Measurements from ENCODE around the gene KLHL40.
"Not testable (repeated sequence)": the region's sequence is repeated elsewhere in the genome, so short reads cannot be mapped to it uniquely, and the experiment has no call there.

Gene KLHL40

DNA sequence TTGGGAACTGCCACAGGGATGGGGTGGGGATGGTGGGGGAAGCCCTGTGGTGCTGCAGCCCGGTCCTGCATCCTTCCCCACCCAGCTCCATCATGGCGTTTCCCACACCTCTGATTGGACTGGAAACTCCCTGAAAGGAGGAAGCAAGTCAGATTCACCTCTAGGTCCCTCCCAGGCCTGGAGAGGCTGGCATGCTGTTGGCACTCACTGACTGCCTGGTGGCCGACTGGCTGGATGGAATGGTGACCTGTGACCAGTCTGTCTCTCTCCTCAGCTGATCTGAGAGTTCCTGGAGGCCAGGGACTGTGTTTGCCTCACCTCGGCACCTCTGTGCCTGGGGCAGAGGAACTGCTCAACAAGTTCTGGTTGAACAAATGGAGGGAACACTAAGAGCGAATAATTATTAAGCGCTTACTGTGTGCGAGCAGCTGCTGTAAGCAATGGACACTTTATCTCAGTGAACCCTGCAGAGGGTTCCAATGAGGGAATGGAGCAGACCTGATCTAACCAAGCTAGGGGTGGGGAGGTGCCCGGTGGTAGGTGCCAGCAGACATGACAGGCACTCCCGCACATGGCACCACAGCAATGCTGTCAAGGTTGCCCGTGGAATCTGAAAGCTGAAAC lies 20.7 kb downstream of the KLHL40 start:
- no peak for DNase-seq

DNA sequence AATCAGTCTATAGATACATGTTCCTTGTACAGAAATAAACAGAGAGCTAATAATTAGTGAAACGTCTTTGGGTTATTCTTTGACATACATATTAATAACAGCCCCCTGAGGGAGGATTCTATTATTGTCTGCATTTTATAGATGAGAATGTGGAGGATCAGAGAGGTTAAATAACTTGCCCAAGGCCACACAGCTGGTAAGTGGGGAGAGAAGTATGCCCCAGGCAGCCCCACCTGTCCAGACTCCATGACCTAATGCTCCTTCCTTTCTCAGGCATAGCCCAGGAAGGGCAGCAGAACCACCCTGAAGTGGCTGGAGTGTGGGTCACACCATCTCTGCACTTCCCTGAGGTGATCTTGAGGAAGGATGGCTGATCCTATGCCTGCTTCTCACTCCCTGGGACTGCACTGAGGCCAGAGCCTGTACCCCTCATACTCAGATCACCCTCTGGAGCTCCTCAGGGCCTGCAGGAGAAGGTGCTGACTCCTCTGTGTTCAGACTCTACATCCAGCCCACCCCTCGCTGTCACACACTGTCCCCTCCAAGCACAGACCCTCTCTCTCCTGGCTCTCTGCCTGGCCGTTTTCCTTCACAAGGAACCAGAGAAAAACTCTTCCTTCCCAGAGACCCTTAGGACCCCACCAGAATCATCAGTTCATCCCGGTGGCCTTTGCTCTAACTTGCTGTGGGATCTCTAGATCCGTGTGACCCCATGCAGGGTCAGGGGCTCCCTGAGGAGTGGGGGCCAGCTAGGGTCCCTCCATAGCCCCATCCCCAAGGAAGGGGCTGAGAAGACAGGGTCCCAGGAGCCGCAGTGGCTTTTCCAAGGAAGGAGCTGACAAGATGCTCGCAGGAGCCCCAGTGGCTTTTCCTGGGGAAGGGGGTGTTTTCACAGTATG lies 21.6 kb downstream of the KLHL40 start:
- no peak for DNase-seq

DNA sequence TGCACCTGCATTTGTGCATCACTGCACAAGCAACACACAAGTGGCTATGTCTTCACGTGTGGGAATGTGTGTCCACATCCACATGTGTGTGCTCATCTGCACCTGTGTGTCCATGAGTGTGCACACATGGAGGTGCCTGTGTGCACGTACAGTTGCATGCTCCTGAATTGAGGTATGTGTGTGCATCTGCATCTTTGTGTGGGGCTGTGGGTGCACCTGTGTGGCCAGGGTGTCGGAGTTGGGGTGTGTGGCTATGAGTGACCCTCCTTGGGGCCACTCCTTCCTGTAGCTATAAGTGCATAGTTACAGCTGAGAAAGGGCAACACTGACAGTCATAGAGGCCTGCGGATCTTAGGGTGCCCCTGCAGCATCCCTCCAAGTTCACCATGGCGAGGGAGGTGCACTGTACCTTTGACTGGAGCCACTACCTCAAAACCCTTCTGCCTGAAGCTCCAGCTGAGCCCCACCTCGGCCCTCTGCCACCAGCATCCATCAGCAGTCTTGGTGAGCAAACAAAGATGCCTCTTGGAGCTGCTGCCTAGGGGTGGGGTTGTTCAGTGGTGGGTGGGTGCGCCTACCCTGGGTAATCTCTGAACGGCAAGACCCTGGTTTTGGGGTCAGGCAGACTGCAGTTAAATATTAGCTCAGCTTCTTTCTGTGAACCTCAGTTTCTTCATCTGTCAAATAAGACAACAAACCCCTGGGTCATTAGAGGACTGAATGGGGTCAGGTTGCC lies 22.5 kb downstream of the KLHL40 start:
- DNase-seq, result no peak

DNA sequence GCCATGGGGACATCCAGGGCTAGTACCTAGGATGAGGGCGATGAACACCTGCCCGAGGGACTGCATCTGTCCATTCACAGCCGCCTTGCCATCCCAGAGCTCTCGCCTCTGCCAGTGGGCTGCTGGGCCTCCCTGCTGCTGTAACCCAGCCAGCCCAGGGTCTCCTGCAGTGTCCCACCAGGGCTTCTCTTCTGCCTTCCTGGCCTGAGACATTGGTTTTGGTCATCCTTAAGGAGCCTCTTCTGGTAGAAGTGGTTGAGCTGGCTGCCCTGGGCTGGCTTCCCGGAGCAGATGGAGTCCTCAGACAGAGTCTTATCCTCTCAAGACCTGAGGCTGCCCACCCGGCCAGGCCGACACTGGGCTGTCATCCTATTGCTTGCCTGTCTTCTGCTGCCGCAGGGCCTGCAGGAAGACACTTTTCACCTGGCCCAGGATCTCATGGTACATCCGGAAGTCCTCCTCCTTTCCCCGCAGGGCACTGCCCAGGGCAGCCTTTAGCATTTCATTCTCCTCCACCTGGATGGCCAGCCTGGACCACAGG lies 23.3 kb downstream of the KLHL40 start:
- no peak for DNase-seq

DNA sequence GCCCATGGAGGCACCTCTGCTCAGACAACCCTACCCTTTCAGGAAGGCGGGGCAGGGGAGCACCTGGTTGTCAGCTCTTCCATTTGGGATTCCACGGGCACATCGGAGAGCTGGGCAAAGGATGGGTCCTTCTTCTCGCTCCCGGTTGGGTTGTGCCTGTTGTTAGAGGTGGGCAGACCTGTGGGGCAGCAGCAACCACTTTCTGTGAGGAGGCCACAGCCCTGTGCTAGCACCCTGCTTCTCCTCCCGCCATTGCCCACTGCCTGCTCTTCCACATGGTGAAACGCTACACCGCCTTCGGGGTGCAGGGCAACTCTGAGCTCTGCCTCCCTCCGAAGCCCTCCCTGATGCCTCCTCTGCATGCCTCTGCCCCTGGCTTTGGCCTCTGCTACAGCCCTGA lies 24.3 kb downstream of the KLHL40 start:
- no peak for DNase-seq

- no peak for DNase-seq
These were observed 25.1 kb downstream of the KLHL40 start for GRCh38 chr3:42710323-42711021.

DNA sequence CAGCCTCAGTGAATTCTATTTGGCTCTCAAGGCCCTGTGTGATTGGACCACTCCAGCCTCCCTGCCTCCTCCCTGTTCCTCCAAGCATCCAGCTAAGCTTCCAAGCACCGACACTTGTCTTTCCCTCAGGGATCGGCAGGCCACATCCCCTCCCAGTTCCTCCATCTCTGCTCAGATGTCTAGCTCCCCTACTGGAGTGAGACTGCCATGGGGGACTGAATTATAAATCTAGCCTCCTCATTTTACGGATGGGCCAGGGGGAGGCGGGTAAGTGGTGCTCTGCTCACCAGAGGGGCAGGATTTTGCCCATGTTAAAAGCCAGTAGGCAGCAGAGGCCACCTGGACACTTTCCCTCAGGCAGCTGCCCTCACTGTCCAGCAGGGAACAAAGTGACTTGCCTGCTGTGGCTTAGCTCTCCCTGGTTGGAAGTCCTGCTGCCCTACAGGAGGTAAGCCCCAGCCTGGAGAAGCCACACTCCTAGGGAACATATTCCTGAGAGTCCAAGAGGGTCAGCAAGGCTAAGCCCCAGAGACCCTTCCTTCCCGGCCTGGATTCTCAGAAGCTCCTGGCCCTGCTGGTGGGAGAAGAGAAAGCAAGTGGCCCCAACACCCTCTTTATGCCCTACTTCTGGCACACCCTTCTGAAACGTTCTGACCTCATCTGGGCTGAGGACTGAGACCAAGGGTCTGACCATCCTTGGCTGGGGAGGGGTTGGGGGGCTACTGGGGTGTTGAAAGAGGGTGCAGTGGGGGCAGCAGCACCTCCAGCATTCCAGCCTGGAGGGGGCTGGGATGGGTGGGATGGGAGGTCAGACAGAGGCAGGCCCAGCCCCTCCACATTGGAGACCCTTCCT lies 26.4 kb downstream of the KLHL40 start:
- no peak for DNase-seq

GRCh38 chr3:42712344-42712648 lies 27.0 kb downstream of the KLHL40 start:
- DNase-seq, result no peak

- no peak for DNase-seq
These were observed 27.5 kb downstream of the KLHL40 start for GRCh38 chr3:42712688-42713372.

DNA sequence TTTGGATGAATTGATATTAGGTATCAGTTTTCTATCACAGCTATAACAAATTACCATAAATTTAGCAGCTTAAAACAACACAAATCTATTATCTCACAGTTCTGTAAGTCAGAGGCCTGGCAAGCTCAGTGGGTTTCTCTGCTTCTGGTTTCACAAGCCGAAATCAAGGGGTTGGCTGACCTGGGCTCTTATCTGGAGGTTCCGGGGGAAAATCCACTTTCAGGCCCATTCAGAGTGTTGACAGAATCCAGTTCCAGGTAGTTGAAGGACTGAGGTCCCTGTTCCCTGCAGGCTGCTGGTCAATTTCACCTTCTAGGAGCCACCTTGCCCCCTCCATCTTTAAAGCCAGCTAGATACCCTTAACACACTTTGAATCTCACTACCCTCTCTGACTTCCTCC lies 28.4 kb downstream of the KLHL40 start:
- DNase-seq, result no peak

GRCh38 chr3:42714171-42714852 lies 29.0 kb downstream of the KLHL40 start:
- DNase-seq, result no peak

DNA sequence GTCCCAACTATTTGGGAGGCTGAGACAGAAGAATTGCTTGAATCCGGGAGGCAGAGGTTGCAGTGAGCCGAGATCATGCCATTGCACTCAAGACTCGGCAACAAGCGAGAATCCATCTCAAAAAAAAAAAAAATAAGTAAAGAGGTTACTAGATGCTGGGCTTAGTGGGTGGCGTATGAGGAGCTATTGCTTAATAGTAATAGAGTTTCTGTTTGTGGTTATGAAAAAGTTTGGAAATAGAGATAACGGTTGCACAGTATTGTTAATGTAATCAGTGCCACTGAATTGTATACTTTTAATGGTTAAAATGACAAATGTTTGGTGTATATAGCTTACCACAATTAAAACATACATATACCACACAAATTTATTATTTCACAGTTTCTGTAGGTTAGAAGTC lies 32.0 kb downstream of the KLHL40 start:
- DNase-seq, result peak; percentile 54 to 70

DNA sequence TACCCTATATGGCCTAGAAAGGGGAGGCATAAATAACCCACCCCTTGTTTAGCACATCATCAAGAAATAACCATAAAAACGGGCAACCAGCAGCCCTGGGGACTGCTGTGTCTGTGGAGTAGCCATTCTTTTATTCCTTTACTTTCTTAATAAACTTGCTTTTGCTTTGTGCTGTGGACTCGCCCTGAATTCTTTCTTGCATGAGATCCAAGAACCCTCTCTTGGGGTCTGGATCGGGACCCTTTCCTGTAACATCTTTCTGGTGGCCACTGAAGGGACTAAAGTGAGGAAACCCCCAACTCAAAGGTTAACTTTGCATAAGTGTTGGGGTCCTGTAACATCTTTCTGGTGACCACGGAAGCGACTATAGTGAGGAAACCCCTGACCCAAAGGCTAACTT lies 33.0 kb downstream of the KLHL40 start:
- DNase-seq, result no peak

GRCh38 chr3:42719002-42719401 lies 33.7 kb downstream of the KLHL40 start:
- DNase-seq, result no peak

DNA sequence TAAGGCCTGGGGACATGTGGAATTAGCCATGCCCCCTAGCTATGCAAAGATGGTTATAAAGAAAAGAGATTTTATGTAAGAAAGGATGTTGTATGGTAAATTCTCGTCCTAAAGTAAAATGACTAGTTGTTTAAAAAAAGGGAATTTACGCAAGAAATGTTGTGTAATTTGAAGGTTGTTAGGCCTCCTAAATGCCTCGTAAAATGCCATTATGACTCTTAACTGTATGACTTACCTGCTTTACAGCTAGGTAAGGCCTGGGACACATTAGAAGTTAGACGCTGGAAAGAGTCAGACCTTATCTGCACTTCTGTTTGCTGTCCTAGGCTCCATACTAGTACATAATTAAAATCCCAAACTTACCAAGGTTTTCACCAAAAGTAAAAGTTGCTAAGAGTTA lies 34.8 kb downstream of the KLHL40 start:
- DNase-seq, result peak; percentile 24 to 75

- no peak for DNase-seq
These were observed 36.4 kb downstream of the KLHL40 start for GRCh38 chr3:42721690-42722089.

GRCh38 chr3:42722442-42722841 lies 37.1 kb downstream of the KLHL40 start:
- not testable (repeated sequence) for DNase-seq

GRCh38 chr3:42723219-42723618 lies 37.9 kb downstream of the KLHL40 start:
- peak; percentile 55 to 78 for DNase-seq

DNA sequence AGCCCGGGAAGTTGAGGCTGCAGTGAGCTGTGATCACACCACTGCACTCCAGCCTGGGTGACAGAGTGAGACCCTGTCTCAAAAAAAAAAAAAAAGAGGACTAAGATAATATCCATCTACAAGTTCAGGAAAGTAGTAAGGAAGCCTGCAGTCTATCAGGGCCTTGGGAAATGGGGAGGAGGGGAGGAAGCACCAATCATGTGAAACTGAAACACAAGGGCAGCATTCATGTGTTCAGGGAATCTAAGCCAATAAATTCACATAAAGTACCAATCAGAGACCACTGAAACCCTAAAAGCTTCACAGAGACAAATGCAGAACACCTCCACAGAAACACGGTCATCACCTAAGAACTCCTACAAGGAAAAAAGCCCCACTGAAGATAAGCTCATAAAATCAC lies 40.1 kb downstream of the KLHL40 start:
- DNase-seq, result no peak

- DNase-seq, result no peak
These were observed 42.7 kb downstream of the KLHL40 start for GRCh38 chr3:42728056-42728455.

Measured in inflammatory macrophage (primary cell).